Esophagus muscularis mucosa (tissue), 4 donors: ENCODE results near the gene ABCA2. TPM values are rescaled to one million over a fixed set of nuclear protein-coding genes. Genes with fewer than 3 reads are reported as not detected.

Experiments used
- DNase-seq: peaks from one replicate; pipeline ENCODE4 v3.0.0-alpha.2; 2017; ENCODE audit errors: extremely low spot score
- H3K27ac ChIP-seq, 4 donors: fragments of 200-600 bp; sonication (generic); replicated peaks in 1 of 4; 1 replicate in 3 of 4; 2 replicates in 1 of 4; pipeline ENCODE4 v1.5.1; 2016 to 2019; ENCODE audit warnings: mild to moderate bottlenecking in 1 of 4
- H3K27me3 ChIP-seq, 4 donors: fragments of 200-600 bp; sonication (generic); one replicate each; pipeline versions ENCODE4 v1.5.1 to v1.6.0; 2016 to 2019
- H3K36me3 ChIP-seq, 4 donors: fragments of 200-600 bp; sonication (generic); one replicate each; pipeline ENCODE4 v1.5.1; 2016 to 2019
- H3K4me1 ChIP-seq, 4 donors: fragments of 200-600 bp; sonication (generic); one replicate each; pipeline ENCODE4 v1.5.1; 2016 to 2019
- H3K4me3 ChIP-seq, 4 donors: fragments of 200-600 bp; sonication (generic); 1 replicate in 2 of 4; 2 replicates in 2 of 4; pipeline ENCODE4 v1.5.1; 2016 to 2019; ENCODE audit warnings: mild to moderate bottlenecking in 4 of 4, moderate library complexity in 1 of 4
- H3K9me3 ChIP-seq, 4 donors: fragments of 200-600 bp; sonication (generic); 1 replicate in 3 of 4; 2 replicates in 1 of 4; pipeline ENCODE4 v1.5.1; 2016 to 2019
- EP300 ChIP-seq: sonication (generic); formaldehyde crosslinking; IDR thresholded peaks from one replicate; pipeline ENCODE4 v1.6.1; 2017; ENCODE audit warnings: antibody characterized with exemption
- POLR2A ChIP-seq: fragments of 450-650 bp; IDR thresholded peaks from one replicate; pipeline ENCODE4 v1.6.1; 2017; ENCODE audit warnings: antibody characterized with exemption, moderate library complexity, mild to moderate bottlenecking, low read depth
- POLR2AphosphoS5 ChIP-seq, 2 donors: sonication (generic); formaldehyde crosslinking; IDR thresholded peaks; one replicate each; pipeline ENCODE4 v1.6.1; 2017; ENCODE audit warnings: antibody characterized with exemption in 2 of 2
- WGBS: methylation state at CpG from one replicate; pipeline ENCODE4 v1.1.5; 2018; 5-methylcytosine and 5-hydroxymethylcytosine counted together
- intact Hi-C: fragments of 100-400 bp; cut with DNase I; formaldehyde crosslinking; loops from one replicate; pipeline ENCODE4 v1.15.1; 2023
- total RNA-seq, 4 donors: library from RNA; depleted of rRNA; stranded (reverse); fragments of >200 nt; gene quantifications; one replicate each; pipeline versions ENCODE4 v1.1.0 to v1.2.1, GENCODE V29; 2016
- TF ChIP-seq, protein P1 (sequence below), 3 experiments: fragments of 200-600 bp in 2 of 3; fragments of 450-650 bp in 1 of 3; sonication (generic) in 2 of 3; IDR thresholded peaks; one replicate each; pipeline ENCODE4 v1.5.1; 2017 to 2019; ENCODE audit warnings: antibody characterized with exemption in 3 of 3, mild to moderate bottlenecking in 2 of 3, moderate library complexity in 1 of 3

Gene ABCA2
- 10 to 100 TPM; 17.4 to 30.9 (median 21.6) TPM for total RNA-seq

DNA sequence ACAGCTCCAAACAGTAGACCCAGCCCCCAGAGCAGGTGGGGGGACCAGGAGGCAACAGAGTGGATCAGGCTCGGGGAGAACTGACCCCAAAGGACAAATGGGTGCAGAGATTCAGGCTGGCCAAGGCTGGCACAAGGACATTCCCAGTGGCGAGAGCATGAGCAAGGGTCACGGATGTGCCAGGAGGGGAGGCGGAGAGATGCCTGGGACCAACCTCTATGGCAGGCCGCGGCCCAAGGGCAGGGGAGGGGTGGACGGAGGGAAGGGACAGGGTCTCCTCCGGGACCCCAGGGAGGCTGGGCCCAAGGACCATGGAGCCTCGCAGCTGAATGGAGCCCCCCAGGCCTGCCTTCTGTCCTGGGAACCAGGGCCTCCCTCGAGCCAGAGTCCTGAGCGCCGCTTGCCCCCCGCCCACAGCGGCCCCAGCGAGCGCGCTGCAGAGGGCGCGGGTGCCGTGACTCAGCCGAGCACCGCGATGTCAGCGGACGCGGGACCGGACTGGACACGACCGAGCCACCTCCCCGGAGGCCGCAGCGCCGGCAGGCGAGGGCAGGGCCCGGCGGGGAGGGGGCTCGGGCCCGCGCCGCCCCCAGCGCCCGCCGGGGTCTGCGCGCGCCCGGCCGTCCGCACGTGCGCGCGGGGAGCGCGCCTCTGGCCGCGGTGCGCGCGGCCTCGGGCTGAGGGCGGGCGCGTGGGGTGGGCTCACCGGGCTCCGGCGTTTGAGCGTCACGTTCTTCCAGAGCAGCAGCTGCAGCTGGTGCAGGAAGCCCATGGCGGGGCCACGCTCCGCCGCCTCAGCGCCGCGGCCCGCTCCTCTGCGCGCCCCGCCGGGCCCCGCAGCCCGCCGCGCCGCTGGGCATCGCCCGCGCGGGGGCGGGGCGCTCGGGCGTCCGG, at the start of gene ABCA2:
Gene ABCA2, minus strand, starts transcription at position 869 of the 894 bp plus-strand sequence. Its CDS starts 97 bp downstream, at position 772.
- WGBS: 17% methylated on average over 12 of the region's 95 CpGs
- Histone ChIP-seq H3K27ac (peak within 1 kb of the TSS; percentile 59 to 68 (median 67)), H3K27me3 (no peaks in the 10 kb centered on the region), H3K9me3 (no peaks in the 10 kb centered on the region), H3K4me3 (peak within 1 kb of the TSS; percentile 61 to 66 (median 62)), H3K4me1 (peaks cover 24 to 46% (median 40%) of the 10 kb centered on the region in 4 donors), H3K36me3 (peaks cover 0 to 9% (median 0%) of the 10 kb centered on the region in 4 donors)
- TF ChIP-seq POLR2AphosphoS5 (IDR thresholded peaks at IDR 0.05) (no peak), EP300 (no peak), POLR2A (no peak)
- TF ChIP-seq, protein P1, sequence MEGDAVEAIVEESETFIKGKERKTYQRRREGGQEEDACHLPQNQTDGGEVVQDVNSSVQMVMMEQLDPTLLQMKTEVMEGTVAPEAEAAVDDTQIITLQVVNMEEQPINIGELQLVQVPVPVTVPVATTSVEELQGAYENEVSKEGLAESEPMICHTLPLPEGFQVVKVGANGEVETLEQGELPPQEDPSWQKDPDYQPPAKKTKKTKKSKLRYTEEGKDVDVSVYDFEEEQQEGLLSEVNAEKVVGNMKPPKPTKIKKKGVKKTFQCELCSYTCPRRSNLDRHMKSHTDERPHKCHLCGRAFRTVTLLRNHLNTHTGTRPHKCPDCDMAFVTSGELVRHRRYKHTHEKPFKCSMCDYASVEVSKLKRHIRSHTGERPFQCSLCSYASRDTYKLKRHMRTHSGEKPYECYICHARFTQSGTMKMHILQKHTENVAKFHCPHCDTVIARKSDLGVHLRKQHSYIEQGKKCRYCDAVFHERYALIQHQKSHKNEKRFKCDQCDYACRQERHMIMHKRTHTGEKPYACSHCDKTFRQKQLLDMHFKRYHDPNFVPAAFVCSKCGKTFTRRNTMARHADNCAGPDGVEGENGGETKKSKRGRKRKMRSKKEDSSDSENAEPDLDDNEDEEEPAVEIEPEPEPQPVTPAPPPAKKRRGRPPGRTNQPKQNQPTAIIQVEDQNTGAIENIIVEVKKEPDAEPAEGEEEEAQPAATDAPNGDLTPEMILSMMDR (IDR thresholded peaks at IDR 0.05): no peak
- intact Hi-C loops: no loop called here
- no peak for DNase-seq

- peaks cover 10 to 34% (median 29%) of the 10 kb centered on the region in 4 donors for H3K4me1 ChIP-seq
- H3K4me3 ChIP-seq: peak within 1 kb of the TSS; percentile 60 to 71 (median 64)
- intact Hi-C loops: no loop called here
- H3K27ac ChIP-seq: peak within 1 kb of the TSS; percentile 50 to 74 (median 63)
- no peaks in the 10 kb centered on the region for H3K9me3 ChIP-seq
- peaks cover 0 to 15% (median 0%) of the 10 kb centered on the region in 4 donors for H3K27me3 ChIP-seq
- H3K36me3 ChIP-seq: peaks cover under 1 to 37% (median 35%) of the 10 kb centered on the region in 4 donors
- TF ChIP-seq, protein P1 (IDR thresholded peaks at IDR 0.05): no peak
- TF ChIP-seq POLR2AphosphoS5 (IDR thresholded peaks at IDR 0.05): peak; percentile 61 to 66
- DNase-seq: peak; percentile 94
- 0% methylated on average over 20 of the region's 87 CpGs for WGBS
These were observed 49.1 kb upstream of the ABCA2 start, which contains the start of gene UAP1L1 for GRCh38 chr9:137077010-137077747. Gene UAP1L1 (plus strand): TSS chr9:137077517. CDS start chr9:137077533, 16 bp downstream.

GRCh38 chr9:137076636-137077009, 48.6 kb upstream of the ABCA2 start:
- no peaks in the 10 kb centered on the region for H3K9me3 ChIP-seq
- peaks cover 0 to 31% (median 29%) of the 10 kb centered on the region in 4 donors for H3K36me3 ChIP-seq
- WGBS: 76% methylated on average over 13 of the region's 15 CpGs
- peak overlapping the region; percentile 50 to 74 (median 63) for H3K27ac ChIP-seq
- TF ChIP-seq, protein P1 (IDR thresholded peaks at IDR 0.05): no peak
- no peak for TF ChIP-seq POLR2A
- no peak for TF ChIP-seq EP300
- TF ChIP-seq POLR2AphosphoS5 (IDR thresholded peaks at IDR 0.05): no peak
- peak overlapping the region; percentile 60 to 71 (median 64) for H3K4me3 ChIP-seq
- H3K4me1 ChIP-seq: peaks cover 10 to 35% (median 30%) of the 10 kb centered on the region in 4 donors
- intact Hi-C loops: no loop called here
- DNase-seq: no peak
- H3K27me3 ChIP-seq: peaks cover 0 to 15% (median 0%) of the 10 kb centered on the region in 4 donors

DNA sequence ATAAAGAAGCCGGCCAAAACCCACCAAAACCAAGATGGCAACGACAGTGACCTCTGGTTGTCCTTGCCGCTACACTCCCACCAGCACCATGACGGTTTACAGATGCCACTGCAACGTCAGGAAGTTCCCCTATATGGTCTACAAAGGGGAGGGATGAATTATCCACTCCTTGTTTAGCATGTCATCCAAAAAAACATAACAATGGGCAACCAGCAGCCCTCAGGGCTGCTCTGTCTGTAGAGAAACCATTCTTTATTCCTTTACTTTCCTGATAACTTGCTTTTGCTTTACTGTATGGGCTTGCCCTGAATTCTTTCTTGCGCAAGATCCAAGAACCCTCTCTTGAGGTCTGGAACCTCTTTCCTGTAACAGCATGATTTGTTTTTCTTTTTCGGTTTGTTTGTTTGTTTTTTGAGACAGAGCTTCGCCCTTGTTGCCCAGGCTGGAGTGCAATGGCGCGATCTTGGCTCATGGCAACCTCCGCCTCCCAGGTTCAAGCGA, 47.3 kb upstream of the ABCA2 start:
- no peak overlapping the region for H3K27ac ChIP-seq
- H3K4me1 ChIP-seq: peaks cover 20 to 48% (median 42%) of the 10 kb centered on the region in 4 donors
- H3K4me3 ChIP-seq: no peak overlapping the region
- H3K9me3 ChIP-seq: no peaks in the 10 kb centered on the region
- TF ChIP-seq POLR2A: no peak
- TF ChIP-seq POLR2AphosphoS5 (IDR thresholded peaks at IDR 0.05): no peak
- TF ChIP-seq, protein P1 (IDR thresholded peaks at IDR 0.05): no peak
- no peak for TF ChIP-seq EP300
- 90% methylated on average over 12 of the region's 12 CpGs for WGBS
- no peak for DNase-seq
- intact Hi-C loops: no loop called here
- peaks cover 0 to 15% (median 0%) of the 10 kb centered on the region in 4 donors for H3K27me3 ChIP-seq
- peaks cover 0 to 18% (median 17%) of the 10 kb centered on the region in 4 donors for H3K36me3 ChIP-seq
